ENCODE measurements around the gene FAM20C.

GRCh38 chr7:195010-195829 is 2.8 kb downstream of the FAM20C start:
- TF ChIP-seq CTCF (IDR thresholded peaks at IDR 0.05) (no peak), POLR2A (IDR thresholded peaks at IDR 0.05) (no peak)
